NOMO-1 (cell line): ENCODE measurements around the gene FDX2.
"Not testable (repeated sequence)": the region's sequence is repeated elsewhere in the genome, so short reads cannot be mapped to it uniquely, and the experiment has no call there.

Experiments used
- DNase-seq, 2 experiments: peaks; one replicate each; lab custom pipeline; 2025; ENCODE audit not compliant: unreplicated experiment in 2 of 2; lab: John Stamatoyannopoulos, UW

The FDX2 gene

DNA sequence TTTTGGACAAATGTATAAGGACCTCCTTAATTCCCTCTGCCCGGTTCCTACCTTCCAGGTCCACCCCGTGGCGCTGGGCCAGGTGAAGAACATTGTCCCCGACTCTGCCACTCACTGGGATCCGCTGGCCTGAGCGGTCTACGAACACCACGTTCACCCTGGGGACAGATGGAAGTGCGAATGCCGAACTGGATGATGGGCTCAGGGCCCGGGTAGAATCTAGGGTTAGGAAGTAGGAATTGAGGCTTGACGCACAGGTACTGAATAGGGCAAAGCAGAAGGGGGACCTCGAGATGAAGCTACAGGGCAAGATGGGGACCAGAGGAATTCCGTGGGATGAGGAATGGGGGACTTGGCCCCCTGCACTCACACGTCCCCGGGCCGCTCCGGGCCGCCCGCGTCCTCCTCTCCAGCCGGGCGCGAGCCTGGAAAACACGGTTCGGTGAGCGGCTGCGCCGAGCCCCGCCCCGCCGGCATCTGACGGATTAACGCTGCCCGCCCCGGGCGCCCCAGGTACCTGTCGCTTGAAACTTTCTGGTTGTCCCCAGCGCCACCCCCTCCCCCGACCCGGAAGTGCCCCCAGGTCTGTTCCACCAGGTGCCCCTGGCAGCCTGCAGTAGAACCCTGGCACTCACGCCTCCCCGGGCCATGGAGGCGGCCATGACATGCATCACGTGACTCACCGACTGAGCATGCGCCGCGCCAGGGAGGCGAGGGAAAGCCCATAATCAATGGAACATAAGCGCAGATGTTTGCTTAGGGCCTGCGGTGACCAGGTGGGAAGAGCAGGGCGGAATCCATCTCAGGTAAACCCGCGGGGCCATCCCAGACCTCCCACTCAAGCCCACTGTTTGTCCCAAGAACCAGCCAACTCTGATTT is at the start of gene FDX2:
Gene FDX2, minus strand, starts transcription at position 681 of the 880 bp plus-strand sequence. Its CDS starts 19 bp downstream, at position 662.
- DNase-seq, result peak; percentile 51 to 65

DNA sequence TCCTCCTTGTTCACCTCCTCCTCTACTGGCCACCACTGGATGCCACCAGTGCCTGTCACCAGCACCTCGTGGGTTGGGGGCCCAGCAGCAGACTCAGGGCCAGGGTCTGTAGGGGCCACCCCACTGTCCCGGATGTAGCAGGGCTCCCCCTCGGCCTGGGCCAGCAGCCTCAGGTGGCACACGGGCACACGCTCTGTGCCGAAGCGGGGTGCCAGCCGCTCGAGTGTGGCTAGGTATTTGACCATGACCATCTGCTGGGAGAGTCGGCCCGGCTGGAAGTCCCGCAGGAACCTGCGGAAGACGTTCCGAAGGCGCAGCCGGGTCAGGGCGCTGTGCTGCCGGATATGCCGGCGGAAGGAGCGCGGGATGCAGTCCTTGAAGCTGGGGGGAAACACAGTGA is 49.7 kb upstream of the FDX2 start:
- no peak for DNase-seq

DNA sequence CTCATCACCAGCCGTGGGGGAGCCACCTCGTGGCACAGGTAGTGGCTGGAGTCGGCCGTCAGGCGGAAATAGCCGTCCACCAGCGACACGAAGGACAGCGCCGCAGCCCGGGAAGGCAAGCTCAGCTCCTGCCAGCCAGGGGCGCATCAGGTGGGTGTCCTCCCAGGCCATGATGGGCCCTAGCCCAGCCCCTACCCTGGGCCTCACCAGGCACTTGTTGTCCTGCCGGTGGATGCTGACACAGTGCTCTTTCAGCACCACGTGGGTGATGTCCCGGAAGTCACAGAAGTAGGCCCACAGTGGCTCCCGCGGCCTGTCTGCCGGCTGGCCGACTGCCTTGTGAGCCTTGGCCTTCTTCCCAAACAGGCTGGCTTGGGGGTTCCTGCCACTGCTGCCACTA is 48.8 kb upstream of the FDX2 start:
- no peak for DNase-seq

DNA sequence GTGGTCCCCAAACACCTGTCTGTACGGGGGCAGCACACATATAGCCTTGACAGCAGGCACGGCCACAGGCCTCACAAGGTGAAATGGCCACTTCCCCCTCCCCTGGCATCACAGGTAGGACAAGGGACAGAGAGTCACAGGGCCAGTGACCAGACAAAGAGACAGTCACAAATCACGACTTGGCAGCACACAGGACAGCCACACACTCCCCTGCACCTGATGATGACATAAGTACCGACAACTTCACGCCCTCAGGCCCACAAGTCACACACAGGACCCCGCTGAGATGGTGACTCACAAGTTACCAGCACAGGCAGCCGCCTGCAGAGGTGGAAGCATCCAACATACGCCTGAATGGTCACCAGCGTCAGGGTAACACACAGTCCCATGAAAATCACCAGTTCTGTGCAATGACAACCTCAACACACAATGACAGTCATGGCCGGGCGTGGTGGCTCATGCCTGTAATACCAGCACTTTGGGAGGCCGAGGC is 48.0 kb upstream of the FDX2 start:
- no peak for DNase-seq

DNA sequence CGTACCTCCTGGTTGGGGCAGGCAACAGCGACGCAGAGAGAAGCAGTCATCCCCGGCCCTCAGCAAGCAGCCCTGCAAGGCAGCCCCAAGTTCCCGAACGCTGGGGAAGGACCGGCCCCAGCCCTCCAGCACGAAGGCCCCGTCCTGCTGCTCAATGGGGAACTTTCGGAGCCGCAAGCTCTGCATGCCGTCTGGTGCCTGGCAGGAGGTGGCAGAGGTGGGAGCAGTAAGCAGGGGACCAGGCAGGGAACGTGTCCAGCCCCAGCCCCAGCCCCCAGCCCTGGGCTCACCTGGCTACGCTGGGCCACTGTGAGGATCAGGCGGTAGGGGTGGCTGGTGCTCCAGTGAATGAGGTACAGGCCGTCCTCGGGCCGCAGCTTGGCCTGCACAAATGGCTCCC is 46.4 kb upstream of the FDX2 start:
- no peak for DNase-seq

DNA sequence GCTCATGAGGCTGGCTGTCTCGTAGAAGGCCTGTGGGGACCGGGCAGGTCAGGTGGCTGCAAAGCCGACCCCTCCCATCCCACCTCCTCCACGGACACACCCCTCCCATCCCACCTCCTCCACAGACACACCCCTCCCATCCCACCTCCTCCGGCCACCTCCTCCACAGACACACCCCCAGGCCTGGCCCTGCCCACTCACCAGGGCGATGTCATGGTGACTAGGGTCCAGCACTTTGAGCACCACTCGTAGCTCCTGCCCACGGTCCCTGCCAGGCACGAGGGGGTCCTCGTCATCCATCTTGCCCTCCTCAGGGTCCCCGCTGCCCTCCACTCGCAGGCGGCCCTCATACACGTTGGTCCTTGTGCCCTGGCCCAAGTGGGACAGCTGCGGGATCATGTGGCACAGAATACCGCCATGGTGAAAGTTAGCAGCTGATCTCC is 45.8 kb upstream of the FDX2 start:
- no peak for DNase-seq

DNA sequence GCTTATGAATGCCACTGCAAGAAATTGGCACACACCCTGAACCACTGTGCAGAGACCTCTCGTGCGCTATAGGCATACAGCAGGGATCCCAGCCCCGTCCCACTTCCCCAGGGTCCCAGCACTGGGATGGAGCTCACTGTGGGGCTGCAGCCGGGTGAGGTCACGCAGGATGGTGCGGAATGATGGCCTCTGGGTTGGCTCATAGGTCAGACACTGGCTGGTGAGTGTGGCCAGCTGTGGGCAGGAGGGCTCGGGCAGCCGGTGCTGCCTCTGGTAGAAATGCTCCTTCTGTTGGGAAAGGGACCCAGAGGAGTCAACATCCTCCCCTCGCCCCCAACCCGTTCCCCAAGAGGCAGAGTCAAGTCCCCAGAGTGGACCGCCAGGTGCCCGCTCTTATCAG is 40.6 kb upstream of the FDX2 start:
- no peak for DNase-seq

DNA sequence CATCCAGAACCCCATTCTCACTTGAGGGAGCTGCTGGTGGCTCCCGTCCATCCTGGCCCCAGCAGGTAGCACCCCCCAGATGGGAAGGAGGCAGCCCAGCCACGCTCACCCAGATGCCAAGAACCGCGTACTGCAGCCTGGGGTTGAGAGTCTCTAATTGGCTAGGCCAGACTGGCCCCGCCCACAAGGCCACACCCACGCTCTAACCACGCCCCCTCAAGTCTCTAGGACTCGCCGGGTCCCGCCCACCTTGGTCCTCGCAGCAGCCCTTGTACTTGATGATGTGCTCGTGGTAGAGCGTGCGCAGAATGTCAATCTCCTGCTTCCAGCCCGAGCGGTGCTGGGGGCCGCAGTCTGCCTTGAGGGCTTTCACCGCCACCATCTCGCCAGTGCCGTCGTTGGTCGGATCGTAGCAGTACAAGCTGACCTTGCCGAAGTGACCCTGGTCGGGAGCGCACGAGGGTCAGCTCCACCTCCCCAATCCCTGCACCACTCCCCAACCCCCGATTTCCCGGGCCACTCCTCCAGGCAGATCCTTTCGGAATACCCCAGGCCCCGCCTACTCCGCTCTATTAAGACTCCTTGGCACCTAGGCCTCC is 38.1 kb upstream of the FDX2 start:
- no peak for DNase-seq

DNA sequence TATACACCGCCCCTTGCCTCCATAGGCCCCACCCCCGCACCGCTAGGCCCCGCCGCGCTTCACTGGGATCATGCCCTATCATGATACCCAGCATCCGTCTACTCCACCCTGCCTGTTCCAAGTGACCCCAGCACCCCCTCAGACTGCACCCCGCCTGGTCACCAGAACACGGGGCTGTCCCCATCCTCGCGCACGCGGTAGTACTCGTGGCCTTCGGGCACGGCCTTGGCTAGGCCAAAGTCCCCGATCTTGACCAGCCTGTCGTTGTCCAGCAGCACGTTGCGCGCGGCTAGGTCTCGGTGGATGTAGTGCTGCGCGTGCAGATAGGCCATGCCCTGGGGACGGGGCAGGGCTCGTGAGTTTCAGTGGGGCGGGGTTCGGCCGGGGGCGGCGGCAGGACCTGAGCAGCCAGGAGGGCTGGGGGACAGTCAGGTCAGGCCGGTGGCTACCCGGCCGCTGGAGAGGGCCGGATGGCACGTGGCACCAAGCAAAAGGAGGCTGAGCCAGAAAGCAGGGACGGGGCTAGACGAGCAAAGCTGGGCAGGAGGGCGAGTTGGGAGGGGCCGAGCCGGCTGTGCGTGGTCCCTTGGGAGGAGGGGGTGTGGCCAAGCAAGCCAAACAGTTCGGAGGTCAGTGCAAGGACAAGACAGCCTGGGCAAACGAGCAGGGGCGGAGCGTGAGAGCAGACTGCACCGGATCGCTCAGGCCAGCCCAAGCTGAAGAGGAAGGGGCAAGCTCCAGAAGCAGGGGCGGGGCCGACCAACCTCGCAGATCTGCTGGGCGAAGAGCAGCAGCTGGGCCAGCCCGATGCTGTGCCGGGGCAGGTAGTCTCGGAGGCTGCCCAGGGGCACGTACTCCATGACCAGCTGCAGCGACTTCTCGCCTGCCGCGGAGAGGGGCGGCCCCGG is 37.2 kb upstream of the FDX2 start:
- DNase-seq, result no peak

DNA sequence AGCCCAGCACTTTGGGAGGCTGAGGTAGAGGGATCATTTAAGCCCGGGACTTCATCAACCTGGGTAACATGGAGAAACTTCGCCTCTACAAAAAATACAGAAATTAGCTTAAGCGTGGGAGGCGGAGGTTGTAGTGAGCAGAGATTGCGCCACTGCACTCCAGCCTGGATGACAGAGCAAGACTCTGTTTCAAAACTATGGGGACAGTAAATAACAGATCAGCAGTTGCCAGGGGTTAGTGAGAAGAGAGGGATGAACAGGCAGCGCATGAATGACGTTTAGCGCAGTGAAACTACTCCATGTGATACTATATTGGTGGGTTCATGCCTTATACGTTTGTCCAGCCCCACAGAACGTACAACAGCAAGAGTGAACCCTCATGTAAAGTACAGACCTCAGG is 30.7 kb upstream of the FDX2 start:
- DNase-seq, result peak; percentile 72 to 95

DNA sequence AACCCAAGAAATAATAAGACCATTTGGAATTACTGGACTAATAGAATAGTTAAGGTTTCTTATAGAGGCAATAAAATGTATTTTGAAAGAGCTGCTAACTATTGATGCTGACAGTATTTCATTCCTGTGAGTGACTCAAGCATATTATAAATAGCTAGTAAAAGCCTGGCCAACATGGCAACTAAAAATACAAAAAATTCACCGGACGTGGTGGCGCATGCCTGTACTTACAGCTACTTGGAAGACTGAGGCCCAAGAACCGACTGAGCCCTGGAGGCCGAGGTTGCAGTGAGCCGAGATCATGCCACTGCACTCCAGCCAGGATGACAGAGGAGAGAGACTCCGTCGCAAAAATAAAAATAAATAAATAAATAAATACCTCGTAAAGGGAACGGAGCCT is 29.0 kb upstream of the FDX2 start:
- no peak for DNase-seq

DNA sequence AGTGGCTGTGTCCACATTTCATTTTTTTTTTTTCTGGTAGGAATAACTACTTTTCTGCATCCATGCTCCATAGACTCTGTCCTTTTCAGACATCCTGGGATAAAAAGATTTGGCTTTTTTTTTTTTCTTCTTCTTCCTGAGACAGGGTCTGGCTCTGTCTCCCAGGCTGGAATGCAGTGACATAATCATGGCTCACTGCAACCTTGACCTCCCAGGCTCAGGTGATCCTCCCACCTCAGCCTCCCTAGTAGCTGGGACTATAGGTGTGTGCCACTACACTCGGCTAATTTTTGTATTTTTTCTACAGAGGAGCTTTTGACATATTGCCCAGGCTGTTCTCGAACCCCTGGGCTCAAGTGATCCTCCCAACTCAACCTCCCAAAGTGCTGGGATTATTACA is 27.7 kb upstream of the FDX2 start:
- no peak for DNase-seq

DNA sequence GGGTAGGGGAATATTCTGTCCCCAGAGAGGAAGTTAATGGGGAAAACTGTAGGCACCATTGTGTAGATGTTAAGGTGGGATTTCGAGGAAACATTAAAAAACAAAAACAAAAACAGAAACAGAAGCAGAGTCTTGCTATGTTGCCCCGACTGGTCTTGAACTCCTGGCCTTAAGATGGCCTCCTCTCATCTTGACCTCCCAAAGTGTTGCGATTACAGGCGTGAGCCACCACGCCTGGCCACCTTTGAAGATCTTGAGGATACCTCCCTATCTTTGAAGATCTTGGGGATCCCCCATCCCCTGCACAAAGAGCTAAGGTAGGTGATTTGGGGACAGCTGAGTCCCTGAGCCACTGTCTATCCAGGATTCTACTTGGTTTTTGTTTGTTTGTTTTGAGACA is 24.2 kb upstream of the FDX2 start:
- no peak for DNase-seq

DNA sequence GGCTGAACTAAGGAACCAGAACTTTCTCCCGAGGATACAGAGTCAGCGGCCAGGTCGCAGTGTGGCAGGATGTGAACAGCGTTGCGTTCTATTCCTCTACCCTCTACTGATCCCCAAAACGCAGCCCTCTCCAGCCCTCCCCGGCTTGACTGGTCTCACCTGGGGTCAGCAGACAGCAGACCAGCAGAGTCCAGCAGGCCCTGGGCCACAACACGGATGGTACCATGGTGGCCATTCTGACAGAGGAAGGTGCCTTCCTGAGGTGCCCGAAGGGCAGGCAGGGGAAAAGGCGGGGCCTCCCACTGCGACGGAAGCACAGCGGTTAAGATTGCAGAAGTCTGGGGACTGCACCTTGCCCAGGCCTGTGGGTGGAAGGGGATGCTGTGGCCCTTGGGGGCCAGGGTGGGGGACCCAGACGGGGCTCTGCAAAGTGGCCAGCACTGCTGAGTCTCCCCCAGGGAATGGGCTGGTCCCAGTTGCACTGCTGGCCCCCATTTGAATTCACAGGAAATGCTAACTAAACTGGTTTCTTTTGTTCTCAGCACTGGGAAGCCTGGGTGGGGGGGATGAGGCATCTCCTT is 23.7 kb upstream of the FDX2 start, which contains the start of gene ICAM3:
Gene ICAM3, minus strand, starts transcription at position 245 of the 581 bp plus-strand sequence. Its CDS starts 10 bp downstream, at position 235.
- DNase-seq, result peak; percentile 74 to 77

DNA sequence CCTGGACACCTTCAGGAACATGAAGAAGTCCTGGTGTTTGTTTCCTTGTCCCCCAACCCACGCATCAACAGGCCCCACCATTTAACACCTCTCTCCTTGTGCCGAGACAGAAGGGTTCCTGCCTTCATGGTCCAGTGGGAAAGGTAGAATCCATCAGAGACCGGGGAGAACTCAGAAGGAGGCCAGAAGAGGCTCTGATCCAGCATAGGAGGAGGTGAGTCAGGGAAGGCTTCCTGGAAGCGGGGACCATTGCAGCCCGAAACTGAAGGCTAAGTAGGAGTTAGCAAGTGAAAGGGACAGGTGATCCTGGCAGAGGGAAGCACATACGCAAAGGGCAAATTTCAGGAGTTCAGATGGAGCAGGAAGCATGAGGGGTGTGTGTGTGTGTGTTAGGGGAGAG is 23.1 kb upstream of the FDX2 start:
- no peak for DNase-seq

DNA sequence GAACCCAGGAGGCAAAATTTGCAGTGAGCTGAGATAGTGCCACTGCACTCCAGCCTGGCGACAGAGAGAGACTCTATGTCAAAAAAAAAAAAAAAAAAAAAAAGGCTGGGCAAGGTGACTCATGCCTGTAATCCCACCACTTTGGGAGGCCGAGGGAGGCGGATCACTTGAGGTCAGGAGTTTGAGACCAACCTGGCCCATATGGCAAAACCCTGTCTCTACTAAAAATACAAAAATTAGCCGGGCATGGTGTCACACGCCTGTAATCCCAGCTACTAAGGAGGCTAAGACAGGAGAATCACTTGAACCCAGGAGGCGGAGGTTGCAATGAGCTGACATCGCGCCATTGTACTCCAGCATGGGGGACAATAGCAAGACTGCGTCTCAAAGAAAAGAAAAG is 20.9 kb upstream of the FDX2 start:
- DNase-seq, result not testable (repeated sequence)

DNA sequence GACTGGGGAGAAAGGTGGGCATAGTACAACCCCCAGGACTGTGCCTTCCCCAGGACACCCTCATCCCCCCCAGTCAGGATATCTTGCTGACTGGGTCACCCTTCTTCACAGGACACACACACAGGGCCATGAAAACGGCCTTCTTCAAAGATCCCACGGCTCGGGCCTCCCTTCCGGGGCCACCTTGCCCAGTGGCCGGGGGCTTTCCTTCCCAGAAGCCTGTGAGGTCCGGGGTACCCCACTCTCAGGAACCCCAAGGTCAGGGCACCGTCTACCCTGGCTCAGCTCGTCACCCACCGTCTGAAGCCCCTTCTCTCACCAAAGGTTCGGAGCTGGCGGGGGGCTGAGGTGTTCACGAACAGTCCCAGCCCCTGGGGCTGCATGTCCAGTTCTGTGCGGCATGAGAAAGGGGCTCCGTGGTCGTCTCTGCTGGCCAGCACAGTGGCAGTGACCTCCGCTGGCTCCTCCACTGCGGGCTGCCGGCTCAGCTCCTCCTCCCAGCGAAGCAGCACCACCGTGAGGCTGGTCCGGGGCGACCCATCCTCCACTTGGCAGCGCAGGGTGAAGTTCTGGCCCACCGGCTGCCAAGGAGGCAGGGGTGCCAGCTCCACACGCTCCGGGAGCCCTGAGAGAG is 19.7 kb upstream of the FDX2 start:
- DNase-seq, result no peak

DNA sequence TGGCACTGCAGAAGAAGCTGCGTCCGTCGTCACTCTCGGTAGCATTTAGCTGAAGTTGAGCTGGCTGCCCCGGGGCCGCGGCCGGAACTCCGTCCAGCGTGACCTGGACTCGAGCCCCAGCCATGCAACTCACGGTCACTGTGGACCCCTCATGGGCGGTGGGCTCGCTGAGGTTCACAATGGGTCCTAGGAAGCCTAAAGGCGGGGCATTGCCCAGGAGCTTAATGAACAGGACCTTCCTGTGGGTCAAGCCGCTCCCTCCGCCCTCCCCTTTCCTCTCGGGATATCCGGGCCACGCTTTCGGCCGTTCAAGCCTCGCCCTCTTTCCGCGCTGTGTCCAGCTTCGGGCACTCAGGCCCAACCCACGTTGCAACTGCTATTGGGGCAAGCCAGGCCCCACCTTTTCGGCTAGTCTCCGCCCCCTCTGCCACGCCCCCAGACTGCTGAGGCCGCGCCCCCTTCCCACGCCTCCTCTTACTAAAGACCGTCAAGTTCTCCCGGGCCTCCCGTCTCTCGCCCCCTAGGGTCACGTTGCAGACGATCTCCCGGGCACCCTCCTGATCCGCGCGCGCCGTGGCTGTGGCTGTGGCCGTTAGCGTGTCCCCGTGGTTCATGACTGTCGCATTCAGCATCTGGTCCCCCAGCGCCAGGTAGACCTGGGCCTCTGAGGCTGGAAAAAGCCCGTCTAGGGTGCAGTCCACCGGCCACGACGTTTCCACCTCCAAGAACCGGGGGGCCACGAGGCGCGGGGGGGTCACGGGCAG is 19.0 kb upstream of the FDX2 start:
- peak; percentile 79 to 84 for DNase-seq
